ENCODE data around the gene ACP4.
"Not testable (repeated sequence)": the region's sequence is repeated elsewhere in the genome, so short reads cannot be mapped to it uniquely, and the experiment has no call there.

Gene ACP4

DNA sequence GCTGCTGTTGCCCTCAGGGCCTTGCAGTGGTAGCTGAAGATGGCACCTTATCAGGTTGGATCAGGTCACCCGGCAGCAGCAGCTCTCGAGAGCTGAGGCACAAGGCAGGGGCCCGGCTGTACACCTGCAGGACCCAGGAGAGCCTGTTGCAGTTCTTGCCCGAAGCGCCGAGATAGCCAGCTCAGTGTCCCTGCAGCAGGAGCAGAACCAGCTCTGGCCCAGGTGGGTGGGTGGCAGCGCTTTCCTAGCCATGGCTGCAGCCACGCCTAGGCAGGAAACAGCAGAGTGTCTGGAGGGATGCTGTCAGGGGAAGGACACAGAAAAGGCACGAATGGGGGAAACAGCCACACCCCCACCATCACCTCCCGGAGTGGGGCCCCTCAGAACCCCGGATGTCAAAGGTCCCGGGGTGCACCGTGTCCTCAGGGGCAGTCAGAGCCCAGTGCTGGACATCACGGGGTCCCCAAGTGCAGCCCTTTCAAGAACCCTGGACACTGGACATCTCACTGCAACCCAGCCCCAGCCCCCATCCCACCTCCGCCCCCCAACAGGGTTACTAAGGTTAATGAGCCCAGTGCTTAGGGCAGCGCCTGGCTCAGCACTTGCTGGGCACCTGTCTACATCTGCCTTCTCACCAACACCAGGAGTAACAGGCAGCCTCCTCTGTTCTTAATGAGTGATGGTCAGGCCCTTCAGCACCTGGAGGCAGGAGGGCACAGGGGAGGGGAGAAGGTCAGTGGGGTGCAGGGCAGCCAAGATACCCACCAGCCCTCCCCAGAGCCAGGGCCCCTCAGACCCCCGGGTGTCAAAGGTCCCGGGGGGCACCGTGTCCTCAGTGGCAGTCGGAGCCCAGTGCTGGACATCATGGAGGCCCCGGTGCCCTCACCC, 8.7 kb downstream of the ACP4 start:
- DNase-seq = no peak

DNA sequence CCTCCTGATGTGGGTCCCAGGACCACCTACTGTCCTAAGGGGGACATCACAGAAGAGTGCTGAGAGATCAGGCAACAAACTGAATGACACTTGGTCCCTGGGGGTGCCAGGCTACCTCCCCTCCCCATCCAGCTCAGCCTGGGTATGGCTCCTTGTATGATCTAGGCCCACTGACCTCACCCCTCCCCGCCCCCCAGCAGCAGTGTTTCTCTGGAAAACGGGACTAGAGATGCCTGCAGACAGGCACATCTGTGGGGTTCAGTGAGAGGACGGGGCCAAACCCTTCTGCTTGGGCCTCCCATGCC, 9.3 kb downstream of the ACP4 start:
- no peak for DNase-seq

DNA sequence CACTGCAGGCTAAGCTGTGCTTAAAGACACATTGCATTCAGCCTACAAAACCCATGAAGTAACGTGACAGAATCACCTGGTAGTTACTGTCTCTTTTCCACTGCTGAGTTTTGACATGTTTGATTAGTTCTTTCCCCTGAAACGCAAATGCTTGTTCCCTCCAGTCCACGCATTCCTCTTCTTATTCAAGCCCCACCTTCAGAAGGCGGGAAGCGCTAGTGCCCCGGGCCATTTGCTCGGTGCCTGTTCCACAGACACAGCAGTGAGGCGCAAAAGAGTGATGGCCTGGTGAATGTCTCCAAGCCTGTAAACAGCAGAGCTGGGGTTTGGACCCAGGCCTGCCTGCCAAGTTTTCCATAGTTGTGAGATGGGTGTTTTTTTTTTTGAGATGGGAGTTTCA, 10.9 kb downstream of the ACP4 start:
- DNase-seq = no peak

DNA sequence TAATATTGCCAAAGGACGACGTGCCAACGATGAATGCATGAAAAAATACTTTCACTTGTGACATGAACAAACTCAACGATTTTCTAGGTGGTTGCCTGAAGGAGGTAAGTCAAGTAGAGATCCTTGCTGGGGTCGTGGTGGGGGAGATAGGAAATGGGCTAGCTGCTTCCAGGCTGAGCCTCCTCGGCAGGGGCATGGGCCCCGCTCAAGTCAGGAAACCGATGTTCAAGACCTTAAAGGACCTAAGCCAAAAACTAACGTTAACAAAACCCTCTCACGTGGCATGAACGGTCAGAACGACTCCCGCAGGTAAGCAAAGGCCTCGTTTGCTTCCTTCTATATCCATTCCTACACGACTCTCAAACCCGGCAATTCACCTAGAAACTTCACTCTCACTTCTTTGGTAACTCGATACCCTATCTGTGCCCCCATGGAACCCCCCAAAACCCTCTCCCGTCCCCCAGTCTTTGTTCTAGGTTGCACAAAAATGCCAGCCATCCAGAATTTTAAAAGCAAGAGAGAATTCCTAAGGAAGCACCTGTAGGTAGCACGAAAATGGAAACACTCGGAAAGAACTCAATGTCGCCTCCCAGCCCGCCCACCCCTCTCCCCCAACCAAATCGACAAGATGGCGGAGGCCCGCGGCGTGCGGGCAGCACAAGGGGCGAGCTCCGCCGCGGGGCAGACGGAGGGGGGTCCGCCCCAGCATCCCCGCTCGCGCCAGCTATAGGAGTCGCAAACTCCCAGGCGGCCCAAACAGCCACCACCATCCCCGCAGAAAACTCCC, 13.6 kb downstream of the ACP4 start:
- peak in 3 of 4 experiments; percentile 29 to 56 (median 41) for DNase-seq

DNA sequence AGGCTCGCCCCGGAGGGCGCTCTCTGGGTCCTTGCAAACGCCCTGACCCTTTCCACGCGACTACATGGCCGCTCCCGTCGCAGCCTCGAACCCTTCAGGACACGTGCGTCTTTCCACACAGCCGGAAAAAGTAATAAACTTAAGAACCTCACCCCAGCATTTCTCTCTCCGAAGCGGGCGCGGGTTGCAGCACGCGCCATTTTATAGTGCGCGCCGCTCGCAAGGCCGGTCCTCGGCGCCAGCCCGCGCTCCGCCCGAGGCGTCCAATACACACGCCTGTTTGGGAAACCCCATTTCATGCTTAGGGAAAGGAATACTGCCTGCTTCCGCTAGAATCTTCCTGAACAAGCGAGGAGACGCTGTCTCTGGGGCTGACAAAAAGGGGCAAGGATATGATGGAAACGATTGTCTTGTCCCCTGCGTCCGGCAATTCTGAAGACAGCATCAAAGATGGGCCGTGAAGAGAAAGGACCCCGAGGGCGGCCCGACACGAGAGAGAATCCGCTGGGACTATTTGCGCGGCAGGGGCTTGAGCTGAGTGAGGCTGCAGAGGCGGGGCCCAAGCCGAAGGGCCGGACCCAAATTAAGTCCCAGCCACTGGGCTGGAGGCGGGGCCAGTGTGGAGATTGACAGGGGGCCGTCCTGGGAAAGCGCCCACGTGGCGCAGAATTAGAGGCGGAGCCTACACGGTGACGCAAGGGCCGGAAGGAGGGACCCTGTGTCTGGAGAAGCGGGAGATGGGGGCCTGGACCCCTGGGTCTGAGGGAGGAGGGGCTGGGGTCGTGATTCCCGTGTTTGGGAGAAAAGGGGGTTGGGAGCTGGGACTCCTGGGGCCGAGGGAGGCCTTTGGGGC, 14.4 kb downstream of the ACP4 start:
- peak; percentile 99 to 100 (median 99) for DNase-seq

DNA sequence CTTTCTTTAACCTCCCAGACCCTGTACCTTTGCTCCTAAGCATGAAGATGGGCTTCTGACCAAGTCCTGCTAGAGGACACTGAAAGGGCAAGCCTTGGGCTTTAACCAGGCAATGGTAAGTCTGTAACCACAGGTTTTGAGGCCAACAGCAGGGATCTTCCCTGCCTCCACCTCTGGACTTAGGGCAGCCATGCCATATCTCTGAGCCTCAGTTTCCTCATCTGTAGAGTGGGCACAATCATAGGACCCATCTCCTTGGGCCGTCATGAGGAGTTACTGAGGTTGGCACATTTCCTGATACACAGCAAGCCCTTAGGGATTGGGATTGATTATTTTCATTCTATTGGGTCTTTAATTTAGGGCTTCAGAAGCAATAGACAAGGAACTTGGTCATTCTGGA, 18.6 kb downstream of the ACP4 start:
- no peak for DNase-seq

DNA sequence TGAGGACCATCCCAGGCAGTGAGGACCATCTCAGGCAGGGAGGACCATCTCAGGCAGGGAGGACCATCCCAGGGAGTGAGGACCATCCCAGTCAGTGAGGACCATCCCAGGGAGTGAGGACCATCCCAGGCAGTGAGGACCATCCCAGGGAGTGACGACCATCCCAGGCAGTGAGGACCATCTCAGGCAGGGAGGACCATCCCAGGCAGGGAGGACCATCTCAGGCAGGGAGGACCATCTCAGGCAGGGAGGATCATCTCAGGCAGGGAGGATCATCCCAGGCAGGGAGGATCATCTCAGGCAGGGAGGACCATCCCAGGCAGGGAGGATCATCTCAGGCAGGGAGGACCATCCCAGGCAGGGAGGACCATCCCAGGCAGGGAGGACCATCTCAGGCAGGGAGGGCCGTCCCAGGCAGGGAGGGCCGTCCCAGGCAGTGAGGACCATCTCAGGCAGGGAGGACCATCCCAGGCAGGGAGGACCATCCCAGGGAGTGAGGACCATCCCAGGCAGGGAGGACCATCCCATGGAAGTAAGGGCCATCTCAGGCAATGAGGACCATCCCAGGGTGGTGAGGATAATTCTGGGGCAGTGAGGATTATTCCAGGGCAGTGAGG, 21.5 kb downstream of the ACP4 start:
- not testable (repeated sequence) for DNase-seq

DNA sequence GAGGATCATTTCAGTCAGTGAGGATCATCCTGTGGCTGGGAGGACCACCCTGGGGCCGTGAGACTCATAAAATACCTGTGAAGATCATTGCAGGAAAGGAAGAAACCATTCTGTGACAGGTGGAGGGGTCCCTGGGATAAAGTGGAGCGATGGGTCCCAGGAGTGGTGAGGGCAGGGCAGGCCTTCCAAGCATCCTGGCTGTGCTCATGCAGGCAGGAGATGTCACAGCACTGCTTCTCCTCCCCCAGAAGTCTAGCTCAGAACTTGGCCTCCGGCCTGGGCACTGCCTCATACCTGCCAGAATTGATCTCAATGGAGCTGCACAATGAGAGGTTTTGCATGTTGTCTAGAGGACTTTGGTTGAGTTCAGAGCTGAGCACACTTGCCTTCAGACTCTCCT, 22.3 kb downstream of the ACP4 start:
- no peak for DNase-seq

DNA sequence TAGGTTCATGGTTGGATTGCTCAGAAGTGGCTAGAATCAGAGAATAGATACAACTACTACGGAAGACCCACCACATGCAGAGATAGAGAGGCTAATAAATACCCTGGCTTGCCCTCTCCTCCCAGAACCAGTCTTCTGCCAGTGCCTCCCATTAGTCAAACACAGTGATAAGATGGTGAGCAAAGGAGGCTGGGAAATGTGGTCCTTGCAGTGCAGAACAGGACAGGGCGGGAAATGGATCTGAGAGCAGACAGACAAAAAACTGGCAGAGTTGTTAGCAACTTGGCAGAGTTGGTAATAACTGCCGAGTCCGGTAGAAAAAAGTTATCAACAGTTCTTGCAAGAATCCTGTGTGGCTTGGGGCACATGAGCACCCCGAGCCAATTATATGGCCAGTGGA, 24.7 kb downstream of the ACP4 start:
- DNase-seq = no peak

DNA sequence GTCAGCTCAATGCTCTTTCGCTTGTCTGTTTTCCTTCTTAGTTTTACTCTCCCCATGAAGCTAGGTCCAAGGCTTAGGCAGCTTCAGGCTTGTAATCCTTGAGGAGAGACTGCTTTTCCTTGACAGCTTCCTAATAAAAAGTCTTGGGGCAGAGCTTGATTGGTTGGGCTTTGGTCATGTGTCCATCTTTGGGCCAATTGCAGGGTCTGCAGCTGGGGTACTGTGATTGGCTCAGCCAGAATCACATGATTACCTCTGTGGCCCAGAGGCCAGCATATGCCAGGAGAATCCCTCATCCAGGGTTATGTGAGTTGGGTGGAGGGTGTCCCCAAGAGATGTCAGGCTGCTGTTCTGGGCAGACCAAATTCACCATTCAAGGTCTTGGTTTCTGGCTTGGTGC, 25.2 kb downstream of the ACP4 start:
- no peak for DNase-seq

DNA sequence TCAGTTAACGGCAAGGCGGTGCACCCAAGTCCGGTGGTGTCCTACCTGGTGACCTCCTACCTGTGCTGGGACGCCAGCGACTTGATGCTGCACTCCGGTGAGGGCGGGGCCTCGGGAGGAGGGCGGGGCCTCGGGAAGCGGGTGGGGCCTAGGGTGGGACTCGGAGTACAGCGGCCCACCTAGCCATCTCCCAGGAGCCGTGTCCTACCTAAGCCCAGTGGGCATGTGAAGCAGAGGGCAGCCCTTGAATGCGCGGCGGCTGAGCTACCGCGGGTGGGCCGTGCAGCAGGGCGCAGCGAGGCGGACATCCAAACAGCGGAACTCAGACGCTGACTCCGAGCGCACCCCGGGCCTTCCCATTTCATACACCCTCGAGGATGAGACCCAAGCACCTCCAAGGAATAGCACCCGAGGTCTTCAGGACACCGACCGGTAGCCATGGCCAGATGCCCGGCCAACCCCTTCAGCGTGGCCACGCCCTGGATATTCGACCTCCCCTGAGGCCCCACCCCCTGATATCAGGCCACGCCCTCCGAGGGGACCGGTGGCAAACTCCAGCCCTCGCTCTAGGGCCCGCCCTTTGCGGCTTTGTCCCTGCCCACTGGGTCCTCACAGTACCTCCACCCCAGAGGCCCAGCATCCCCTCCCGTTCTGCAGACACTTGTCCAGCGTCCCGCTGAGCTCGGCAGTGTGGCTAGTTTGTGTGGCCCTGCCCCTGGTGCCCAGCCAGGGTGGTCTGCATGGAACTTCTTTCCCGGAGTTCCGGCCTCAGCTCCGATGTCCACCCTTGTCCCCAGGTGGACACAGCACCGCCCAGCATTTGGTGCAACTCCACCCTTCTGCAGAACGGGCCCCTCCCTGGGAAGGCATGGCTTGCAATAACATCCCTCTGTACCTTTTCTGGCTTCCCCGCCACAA, 28.0 kb downstream of the ACP4 start:
- DNase-seq = peak; percentile 31 to 65 (median 50)

DNA sequence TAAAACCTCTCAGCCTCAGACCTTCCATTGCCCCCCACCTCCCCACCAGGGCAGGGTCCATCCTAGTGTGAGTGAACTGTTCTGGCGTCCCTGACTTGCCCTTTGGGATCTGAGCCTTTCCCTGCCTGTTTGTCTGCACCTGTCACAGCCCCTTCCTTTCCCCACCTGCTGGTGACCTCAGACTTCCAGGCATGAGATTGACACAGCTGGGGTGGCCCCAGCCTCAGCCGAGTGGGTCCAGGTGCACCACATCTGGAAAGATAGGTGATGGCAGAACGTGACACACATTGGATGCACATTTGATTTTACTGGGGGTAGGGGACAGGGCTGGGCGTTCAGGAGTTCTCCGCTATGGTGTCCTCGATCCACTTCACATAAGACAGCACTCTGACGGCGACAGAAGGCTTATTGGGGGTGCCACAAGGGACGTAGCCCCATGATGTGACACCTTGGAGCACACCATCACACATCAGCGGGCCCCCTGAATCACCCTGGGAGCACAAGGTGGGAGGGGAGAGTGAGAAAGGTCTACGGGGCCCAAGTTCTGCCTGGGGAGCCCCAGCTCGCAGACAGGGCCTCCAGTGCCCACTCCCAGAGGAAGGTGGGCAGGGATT, 28.8 kb downstream of the ACP4 start:
- DNase-seq = no peak

DNA sequence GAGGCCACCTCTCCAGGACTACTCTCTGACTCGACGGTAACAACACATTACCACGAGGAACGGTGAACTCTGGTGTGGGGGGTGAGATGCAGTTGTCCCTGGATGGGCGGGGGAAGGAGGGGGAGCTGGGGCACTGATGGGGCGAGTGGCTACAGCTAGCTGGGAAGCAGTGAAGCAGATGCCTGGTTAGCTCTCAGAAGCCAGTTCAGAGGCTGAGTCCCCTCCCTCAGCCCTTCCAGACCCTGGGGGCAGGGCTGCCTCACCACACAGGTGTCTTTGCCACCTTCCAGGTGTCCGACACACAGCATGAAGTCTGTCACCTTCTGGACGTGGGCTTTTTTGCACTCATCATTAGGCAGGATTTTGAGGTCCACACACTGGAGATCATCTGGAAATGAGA, 29.4 kb downstream of the ACP4 start:
- DNase-seq = no peak

DNA sequence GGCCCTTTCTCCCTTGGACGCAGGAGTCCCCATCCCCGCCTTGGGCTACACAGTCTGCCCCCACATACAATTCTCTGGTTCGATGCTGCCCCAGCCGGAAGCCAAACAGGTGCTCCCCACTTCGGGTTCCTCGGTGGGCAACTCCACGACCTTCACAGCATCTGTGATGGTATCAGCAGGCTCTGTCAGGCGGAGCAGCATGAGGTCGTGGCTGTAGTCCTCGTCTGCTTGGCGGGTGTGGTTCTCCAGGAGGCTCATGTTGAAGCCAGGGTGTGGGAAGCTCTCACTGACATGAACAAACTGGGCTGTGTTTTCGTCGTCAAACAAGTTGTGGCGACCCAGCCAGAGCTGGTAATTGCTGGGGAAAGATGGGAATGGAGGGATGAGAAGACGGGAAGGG, 29.9 kb downstream of the ACP4 start:
- no peak for DNase-seq

DNA sequence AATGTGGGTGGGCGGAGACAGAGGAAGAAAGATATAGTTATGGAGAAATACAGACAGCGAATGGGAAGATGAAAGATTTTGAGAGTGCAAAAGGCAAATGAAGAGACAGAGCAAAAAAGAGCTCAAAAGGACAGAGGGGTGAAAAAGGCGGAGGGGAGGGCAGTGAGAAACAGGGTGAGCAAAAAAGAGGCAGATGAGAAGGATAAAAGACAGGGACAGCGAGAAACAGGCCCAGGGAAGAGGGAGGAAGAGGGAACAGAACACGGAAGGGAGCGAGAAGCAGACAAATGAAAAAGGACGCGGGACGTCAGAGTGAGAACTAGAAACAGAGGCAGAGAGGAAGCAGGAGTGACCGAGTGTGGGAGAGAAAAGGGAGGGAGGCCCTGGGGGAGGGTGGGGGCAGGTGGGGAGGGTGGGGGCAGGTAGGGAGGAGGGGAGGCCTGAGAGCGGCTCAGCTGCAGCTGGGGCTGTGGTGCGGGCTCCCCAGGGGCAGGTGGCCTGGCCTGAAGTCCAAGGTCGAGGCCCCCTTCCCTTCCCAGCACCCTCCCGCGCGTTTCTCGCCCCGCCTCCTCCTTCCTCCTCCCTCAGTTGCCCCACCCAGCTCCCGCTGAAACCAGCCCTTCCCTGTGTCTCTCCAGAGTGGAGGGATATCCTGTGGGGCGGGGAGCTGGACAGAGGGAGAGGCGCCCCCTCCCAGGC, 30.5 kb downstream of the ACP4 start:
- peak in 2 of 4 experiments; percentile 19 to 28 for DNase-seq

DNA sequence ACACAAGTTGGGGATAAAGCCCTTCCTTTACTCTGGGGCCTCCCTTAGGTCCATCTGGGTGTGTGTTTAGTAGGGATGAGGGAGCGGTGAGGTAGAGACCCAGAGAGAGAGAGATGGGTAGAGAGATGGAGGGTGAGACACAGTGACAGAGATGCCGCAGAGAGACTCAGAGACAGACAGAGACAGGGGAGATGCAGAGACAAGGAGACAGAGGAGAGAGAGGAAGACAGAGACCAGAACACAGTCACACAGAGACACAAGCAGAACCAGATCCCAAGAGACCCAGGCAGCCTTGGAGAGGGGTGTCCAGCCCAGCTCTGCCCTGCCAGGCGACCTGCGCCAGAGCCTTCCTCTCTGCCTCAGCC, 31.0 kb downstream of the ACP4 start:
- no peak for DNase-seq

DNA sequence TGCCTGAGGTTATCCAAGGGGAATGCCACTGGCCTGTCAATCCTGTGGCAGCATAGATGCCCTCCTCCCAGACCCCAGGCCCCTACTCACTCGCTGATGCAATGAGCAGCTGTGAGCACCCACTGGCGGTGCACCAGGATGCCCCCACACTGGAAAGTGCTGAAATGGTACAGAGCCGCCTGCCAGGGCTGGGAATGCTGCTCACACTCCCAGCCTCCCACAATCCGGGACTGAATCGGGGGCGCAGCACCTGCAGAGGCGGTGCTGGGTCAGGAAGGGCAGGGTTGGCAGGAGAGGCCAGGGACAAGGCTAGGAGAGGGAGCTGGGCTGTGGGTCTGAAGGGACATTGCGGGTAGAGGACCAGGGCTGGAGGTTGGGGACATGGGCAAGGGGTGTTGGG, 31.4 kb downstream of the ACP4 start:
- no peak for DNase-seq

DNA sequence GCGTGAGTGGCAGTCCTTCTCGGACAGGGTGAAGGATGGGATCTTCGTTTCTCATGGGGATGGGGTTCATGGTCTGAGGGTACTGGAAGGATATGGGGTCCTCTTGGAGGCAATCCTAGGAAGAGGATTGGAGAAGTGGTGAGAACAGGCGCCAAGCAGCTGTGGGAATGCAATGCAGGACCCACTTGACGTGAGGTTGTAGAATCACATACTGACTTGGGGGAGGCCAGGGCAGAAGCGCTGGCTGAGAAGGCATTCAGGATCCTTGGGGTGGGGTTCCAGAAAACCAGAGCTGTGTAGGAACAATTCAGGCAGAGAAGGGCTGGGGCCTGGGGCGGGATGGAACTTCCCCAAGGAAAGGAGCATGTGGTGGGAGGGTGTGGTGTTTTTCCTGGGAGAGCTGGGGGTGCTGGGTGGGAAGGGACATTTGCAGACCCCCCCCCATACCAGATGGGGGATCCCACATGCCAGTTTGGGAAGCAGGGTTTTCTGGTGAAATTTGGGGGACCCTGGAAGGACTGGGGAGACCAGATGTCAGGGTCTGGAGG, 32.5 kb downstream of the ACP4 start:
- DNase-seq = no peak

DNA sequence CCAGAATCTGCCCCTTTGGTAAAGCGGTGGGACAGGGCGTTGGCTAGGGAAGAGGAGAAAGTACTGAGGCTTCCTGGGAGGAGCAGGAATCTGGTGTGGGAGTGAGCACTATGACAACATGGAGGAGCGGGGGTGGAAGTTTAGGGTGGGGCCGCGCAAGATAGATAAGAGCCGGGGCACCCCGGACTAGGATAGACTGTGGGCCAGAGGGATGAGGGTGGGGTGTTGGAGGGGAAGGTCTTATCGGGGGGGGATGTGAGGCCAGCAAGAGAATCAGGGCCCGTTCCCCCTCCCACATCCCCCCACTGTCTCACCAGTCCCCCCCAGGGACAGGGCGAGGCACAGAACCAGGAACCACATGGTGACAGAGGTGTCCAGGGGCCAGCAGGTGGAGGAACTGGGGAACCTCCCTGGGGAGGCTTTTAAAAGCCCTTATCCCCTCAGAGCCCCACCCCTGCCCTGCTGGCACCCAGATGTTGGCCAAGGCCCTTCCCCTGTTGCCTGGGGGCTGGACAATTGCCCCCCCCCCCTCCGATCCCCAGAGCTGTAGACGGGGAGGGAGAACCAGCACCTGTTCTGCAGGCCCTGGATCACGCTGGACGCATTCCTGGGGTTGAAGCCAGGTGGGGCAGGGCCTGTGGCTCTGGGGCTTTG, 33.3 kb downstream of the ACP4 start, which contains the start of gene KLK1:
KLK1 (minus strand) TSS at position 399 of the 654 bp plus-strand sequence; CDS start at position 360, 39 bp downstream.
- DNase-seq = no peak

All from suppressor macrophage (primary cell).